Activated naive CD8-positive, alpha-beta T cell treated with anti-CD3 and anti-CD28 coated beads, Interleukin-2, amount 50 U/mL, for 24 hours (primary cell): ENCODE results near the gene PACS1.
"Not testable (repeated sequence)": the region's sequence is repeated elsewhere in the genome, so short reads cannot be mapped to it uniquely, and the experiment has no call there.

ENCODE experiments used
- ATAC-seq: fragments of 150-1000 bp; cut with Tn5 transposase; one replicate; pipeline ENCODE4 v1.10.0; 2021
- DNase-seq: peaks from one replicate; pipeline ENCODE4 v3.0.0; 2021
- H3K27ac Mint-ChIP-seq: one replicate; pipeline ENCODE4 v1.8.0; 2021; ENCODE audit warnings: mild to moderate bottlenecking, mixed read lengths
- H3K27me3 Mint-ChIP-seq: one replicate; pipeline ENCODE4 v1.8.0; 2021; ENCODE audit warnings: mixed read lengths
- H3K36me3 Mint-ChIP-seq: one replicate; pipeline ENCODE4 v1.8.0; 2021; ENCODE audit warnings: low read depth, mixed read lengths
- H3K4me1 Mint-ChIP-seq: one replicate; pipeline ENCODE4 v1.8.0; 2021; ENCODE audit warnings: mixed read lengths
- H3K4me3 Mint-ChIP-seq: one replicate; pipeline ENCODE4 v1.8.0; 2021; ENCODE audit warnings: mild to moderate bottlenecking, moderate library complexity, mixed read lengths
- H3K9me3 Mint-ChIP-seq: one replicate; pipeline ENCODE4 v1.8.0; 2021; ENCODE audit warnings: mixed read lengths

PACS1 gene

GRCh38 chr11:66078949-66079348 is 8.9 kb downstream of the PACS1 start:
- peak overlapping the region; percentile 75 for H3K27ac Mint-ChIP-seq
- not testable (repeated sequence) for DNase-seq, H3K4me3 Mint-ChIP-seq

GRCh38 chr11:66080055-66080817 is 10.2 kb downstream of the PACS1 start:
- peak overlapping the region; percentile 77 for H3K4me3 Mint-ChIP-seq
- peaks cover 23% of the 10 kb centered on the region for H3K36me3 Mint-ChIP-seq
- H3K27ac Mint-ChIP-seq, result peak overlapping the region; percentile 90
- DNase-seq (peak; percentile 66), ATAC-seq (peak; percentile 76)
- H3K9me3 Mint-ChIP-seq, result no peaks in the 10 kb centered on the region
- peaks cover 84% of the 10 kb centered on the region for H3K4me1 Mint-ChIP-seq
- H3K27me3 Mint-ChIP-seq, result no peaks in the 10 kb centered on the region

More at GRCh38 chr11:66078949-66079348, 8.9 kb downstream of the PACS1 start:
- Mint-ChIP-seq H3K4me1 (peaks cover 81% of the 10 kb centered on the region), H3K36me3 (peaks cover 33% of the 10 kb centered on the region)
- H3K27me3 Mint-ChIP-seq, ATAC-seq, H3K9me3 Mint-ChIP-seq: not testable (repeated sequence)

- peak overlapping the region; percentile 77 for H3K4me3 Mint-ChIP-seq
- no peaks in the 10 kb centered on the region for H3K27me3 Mint-ChIP-seq
- ATAC-seq (peak; percentile 76), DNase-seq (peak; percentile 63)
- H3K9me3 Mint-ChIP-seq, result no peaks in the 10 kb centered on the region
- peak overlapping the region; percentile 90 for H3K27ac Mint-ChIP-seq
- H3K4me1 Mint-ChIP-seq, result peaks cover 85% of the 10 kb centered on the region
- H3K36me3 Mint-ChIP-seq, result peaks cover 15% of the 10 kb centered on the region
Measured at GRCh38 chr11:66081505-66081904, 11.4 kb downstream of the PACS1 start.

- Mint-ChIP-seq H3K36me3 (peaks cover 8% of the 10 kb centered on the region), H3K9me3 (no peaks in the 10 kb centered on the region), H3K27ac (peak overlapping the region; percentile 65), H3K4me3 (no peak overlapping the region), H3K4me1 (peaks cover 90% of the 10 kb centered on the region), H3K27me3 (no peaks in the 10 kb centered on the region)
- DNase-seq, result no peak
- ATAC-seq, result no peak
Measured at GRCh38 chr11:66082946-66083698, 13.1 kb downstream of the PACS1 start.

GRCh38 chr11:66083767-66084166 is 13.7 kb downstream of the PACS1 start:
- no peaks in the 10 kb centered on the region for H3K27me3 Mint-ChIP-seq

GRCh38 chr11:66084821-66085475 is 14.9 kb downstream of the PACS1 start:
- DNase-seq (no peak), ATAC-seq (no peak)
- Mint-ChIP-seq H3K9me3 (no peaks in the 10 kb centered on the region), H3K27me3 (no peaks in the 10 kb centered on the region), H3K36me3 (peaks cover 9% of the 10 kb centered on the region), H3K4me3 (no peak overlapping the region), H3K4me1 (peaks cover 85% of the 10 kb centered on the region), H3K27ac (peak overlapping the region; percentile 41)

More at GRCh38 chr11:66083767-66084166, 13.7 kb downstream of the PACS1 start:
- Mint-ChIP-seq H3K4me3 (no peak overlapping the region), H3K9me3 (no peaks in the 10 kb centered on the region), H3K4me1 (peaks cover 90% of the 10 kb centered on the region), H3K36me3 (peaks cover 2% of the 10 kb centered on the region), H3K27ac (peak overlapping the region; percentile 41)
- DNase-seq (no peak), ATAC-seq (no peak)

GRCh38 chr11:66087148-66087908 is 17.3 kb downstream of the PACS1 start:
- H3K27me3 Mint-ChIP-seq, result no peaks in the 10 kb centered on the region
- ATAC-seq (no peak), DNase-seq (no peak)
- H3K36me3 Mint-ChIP-seq, result peaks cover 14% of the 10 kb centered on the region
- peaks cover 67% of the 10 kb centered on the region for H3K4me1 Mint-ChIP-seq
- peak overlapping the region; percentile 13 for H3K27ac Mint-ChIP-seq
- H3K4me3 Mint-ChIP-seq, result no peak overlapping the region
- no peaks in the 10 kb centered on the region for H3K9me3 Mint-ChIP-seq

- Mint-ChIP-seq H3K36me3 (peaks cover 17% of the 10 kb centered on the region), H3K4me1 (peaks cover 51% of the 10 kb centered on the region), H3K9me3 (no peaks in the 10 kb centered on the region), H3K27me3 (no peaks in the 10 kb centered on the region), H3K4me3 (no peak overlapping the region), H3K27ac (no peak overlapping the region)
- ATAC-seq, result no peak
- no peak for DNase-seq
Measured at GRCh38 chr11:66089067-66089466, 19.0 kb downstream of the PACS1 start.

GRCh38 chr11:66090288-66090687 is 20.2 kb downstream of the PACS1 start:
- H3K4me3 Mint-ChIP-seq, result no peak overlapping the region
- H3K4me1 Mint-ChIP-seq, result peaks cover 40% of the 10 kb centered on the region
- H3K9me3 Mint-ChIP-seq, result no peaks in the 10 kb centered on the region
- no peak overlapping the region for H3K27ac Mint-ChIP-seq
- ATAC-seq (no peak), DNase-seq (no peak)
- no peaks in the 10 kb centered on the region for H3K27me3 Mint-ChIP-seq
- peaks cover 17% of the 10 kb centered on the region for H3K36me3 Mint-ChIP-seq

GRCh38 chr11:66092125-66092524 is 22.1 kb downstream of the PACS1 start:
- not testable (repeated sequence) for H3K27me3 Mint-ChIP-seq, H3K9me3 Mint-ChIP-seq, H3K4me3 Mint-ChIP-seq, ATAC-seq, H3K27ac Mint-ChIP-seq, DNase-seq
- peaks cover 32% of the 10 kb centered on the region for H3K4me1 Mint-ChIP-seq
- peaks cover 17% of the 10 kb centered on the region for H3K36me3 Mint-ChIP-seq

GRCh38 chr11:66099746-66100145 is 29.7 kb downstream of the PACS1 start:
- not testable (repeated sequence) for ATAC-seq, DNase-seq, H3K9me3 Mint-ChIP-seq, H3K4me3 Mint-ChIP-seq, H3K27me3 Mint-ChIP-seq
- H3K36me3 Mint-ChIP-seq, result peaks cover 10% of the 10 kb centered on the region
- peaks cover 58% of the 10 kb centered on the region for H3K4me1 Mint-ChIP-seq
- H3K27ac Mint-ChIP-seq, result peak overlapping the region; percentile 93

GRCh38 chr11:66100272-66101065 is 30.4 kb downstream of the PACS1 start:
- Mint-ChIP-seq H3K4me1 (peaks cover 65% of the 10 kb centered on the region), H3K9me3 (no peaks in the 10 kb centered on the region)

GRCh38 chr11:66101066-66101464 is 31.0 kb downstream of the PACS1 start:
- ATAC-seq, result no peak
- Mint-ChIP-seq H3K36me3 (peaks cover 15% of the 10 kb centered on the region), H3K27me3 (no peaks in the 10 kb centered on the region), H3K4me1 (peaks cover 71% of the 10 kb centered on the region), H3K4me3 (peak overlapping the region; percentile 79), H3K27ac (peak overlapping the region; percentile 93), H3K9me3 (no peaks in the 10 kb centered on the region)
- no peak for DNase-seq

More at GRCh38 chr11:66100272-66101065, 30.4 kb downstream of the PACS1 start:
- Mint-ChIP-seq H3K27ac (peak overlapping the region; percentile 93), H3K4me3 (peak overlapping the region; percentile 79), H3K36me3 (peaks cover 12% of the 10 kb centered on the region), H3K27me3 (no peaks in the 10 kb centered on the region)
- ATAC-seq, result peak; percentile 85
- DNase-seq, result peak; percentile 63
